ENCODE data around the gene ABCA5. TPM values are rescaled to one million over a fixed set of nuclear protein-coding genes. Genes with fewer than 3 reads are reported as not detected.

Gene ABCA5
- total RNA-seq, 1 donor from 2014 or later, result 12.8 TPM

DNA sequence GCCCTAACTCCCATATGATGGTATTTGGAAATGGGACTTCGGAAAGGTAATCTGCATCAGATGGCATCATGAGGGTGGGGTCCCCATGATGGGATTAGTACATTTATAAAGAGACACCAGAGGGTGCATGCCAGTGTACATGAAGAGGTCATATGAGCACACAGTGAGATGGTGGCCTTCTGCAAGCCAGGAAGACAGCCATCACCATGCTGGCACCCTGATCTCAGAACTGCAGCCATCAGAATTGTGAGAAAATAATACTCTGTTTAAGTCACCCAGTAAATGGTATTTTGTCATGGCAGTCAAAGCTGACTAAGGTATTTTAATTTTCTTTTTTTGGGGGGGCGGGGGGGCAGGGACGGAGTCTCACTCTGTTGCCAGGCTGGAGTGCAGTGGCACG is 51.2 kb downstream of the ABCA5 start:
- Mint-ChIP-seq H3K27me3 (ENCODE audit: insufficient read depth) (no peaks in the 10 kb centered on the region), H3K4me1 (ENCODE audit: low read depth) (no peaks in the 10 kb centered on the region)
- intact Hi-C loops (cut with micrococcal nuclease), result no loop called here

DNA sequence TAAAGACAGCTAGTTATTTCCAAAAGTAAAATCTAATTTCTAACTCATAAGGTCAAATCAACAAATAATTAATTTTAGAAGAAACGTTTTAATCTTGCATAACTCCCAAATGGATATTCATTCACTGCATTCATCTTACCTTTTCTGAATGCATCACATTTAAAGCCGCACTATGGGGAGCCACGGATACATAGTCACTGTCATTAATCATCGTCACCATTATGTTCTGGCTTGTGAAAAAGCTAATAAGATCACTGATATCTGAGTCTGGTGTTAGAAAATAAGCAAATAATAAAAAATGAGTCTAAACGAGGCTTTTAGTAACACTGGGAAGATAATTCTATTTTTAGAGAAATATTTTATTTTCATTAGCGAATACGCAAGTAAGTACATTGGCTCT is 55.9 kb downstream of the ABCA5 start:
- DNase-seq (ENCODE audit: low spot score), result no peak
- no peaks in the 10 kb centered on the region for H3K9me3 Mint-ChIP-seq
- no peaks in the 10 kb centered on the region for H3K4me1 Mint-ChIP-seq (ENCODE audit: low read depth)
- peaks cover 3% of the 10 kb centered on the region for H3K36me3 Mint-ChIP-seq (ENCODE audit: low read depth)
- no peak overlapping the region for H3K27ac Mint-ChIP-seq
- no peaks in the 10 kb centered on the region for H3K27me3 Mint-ChIP-seq (ENCODE audit: insufficient read depth)
- no peak overlapping the region for H3K4me3 Mint-ChIP-seq
- intact Hi-C loops (cut with micrococcal nuclease), result no loop called here

More for the DNA sequence above, 51.2 kb downstream of the ABCA5 start:
- no peak overlapping the region for H3K4me3 Mint-ChIP-seq
- H3K27ac Mint-ChIP-seq, result no peak overlapping the region
- H3K9me3 Mint-ChIP-seq, result no peaks in the 10 kb centered on the region
- peaks cover 12% of the 10 kb centered on the region for H3K36me3 Mint-ChIP-seq (ENCODE audit: low read depth)
- DNase-seq (ENCODE audit: low spot score), result no peak

DNA sequence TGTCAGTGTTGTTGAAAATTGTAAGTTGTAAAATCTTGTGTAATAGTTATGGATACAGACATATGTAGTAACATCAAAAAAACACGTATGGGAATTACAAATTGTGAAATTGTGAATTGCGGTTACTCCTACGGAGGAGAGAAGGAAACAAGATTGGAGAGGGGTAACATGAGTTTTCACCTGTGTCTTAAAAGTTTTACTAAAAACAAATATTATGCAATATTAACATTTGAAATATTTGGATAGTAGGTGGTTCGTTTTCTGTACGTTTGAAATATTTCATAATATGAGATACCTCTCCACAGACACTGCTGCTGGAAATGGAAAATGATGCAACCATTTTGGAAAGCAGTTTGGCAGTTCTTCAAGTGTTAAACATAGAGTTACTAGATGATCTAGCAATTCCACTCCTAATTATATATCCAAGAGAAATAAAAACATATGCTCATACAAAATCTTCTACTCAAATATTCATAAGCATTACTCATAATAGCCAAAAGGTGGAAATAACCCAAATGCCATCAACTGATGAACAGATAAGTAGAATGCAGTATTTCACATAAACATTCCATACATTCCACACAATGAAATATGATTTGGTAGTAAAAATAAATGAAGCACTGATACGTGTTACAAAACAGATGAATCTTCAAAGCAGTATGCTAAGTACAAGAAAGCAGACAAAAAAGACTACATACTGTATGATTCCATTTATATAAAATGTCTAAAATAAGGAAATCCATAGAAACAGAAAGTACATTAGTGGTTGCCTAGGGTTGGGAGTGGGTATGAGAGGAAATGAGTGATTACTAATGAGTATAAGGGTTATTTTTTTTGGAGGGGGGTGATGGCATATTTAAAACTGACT is 57.6 kb downstream of the ABCA5 start:
- no peak overlapping the region for H3K4me3 Mint-ChIP-seq
- intact Hi-C loops (cut with micrococcal nuclease), result no loop called here
- H3K27me3 Mint-ChIP-seq (ENCODE audit: insufficient read depth), result no peaks in the 10 kb centered on the region
- DNase-seq (ENCODE audit: low spot score), result no peak
- H3K36me3 Mint-ChIP-seq (ENCODE audit: low read depth), result no peaks in the 10 kb centered on the region
- no peak overlapping the region for H3K27ac Mint-ChIP-seq
- no peaks in the 10 kb centered on the region for H3K4me1 Mint-ChIP-seq (ENCODE audit: low read depth)
- no peaks in the 10 kb centered on the region for H3K9me3 Mint-ChIP-seq

DNA sequence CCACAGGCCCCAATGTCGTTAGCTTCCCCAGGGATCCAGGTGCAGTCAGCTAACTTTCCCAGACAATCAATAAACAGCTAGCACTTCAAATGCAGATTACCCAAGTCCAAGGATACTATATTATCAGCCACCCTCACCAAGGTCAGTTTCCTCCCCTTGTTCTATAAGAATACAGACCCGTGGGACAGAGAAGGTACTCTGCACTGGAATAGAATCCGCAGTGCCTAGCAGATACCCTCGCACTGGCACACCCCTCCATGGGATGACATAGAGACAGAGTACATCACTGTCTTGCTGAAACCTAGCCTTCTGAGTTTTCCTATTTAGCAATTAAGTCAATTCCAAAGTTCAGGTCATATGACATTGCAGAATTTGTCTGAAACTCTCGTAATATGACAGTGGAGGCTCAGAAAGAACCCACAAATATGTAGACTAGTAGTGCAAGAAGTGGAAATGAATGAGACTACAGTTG is 58.4 kb downstream of the ABCA5 start:
- H3K27me3 Mint-ChIP-seq (ENCODE audit: insufficient read depth), result no peaks in the 10 kb centered on the region
- intact Hi-C loops (cut with micrococcal nuclease), result no loop called here
- DNase-seq (ENCODE audit: low spot score), result no peak
- no peaks in the 10 kb centered on the region for H3K9me3 Mint-ChIP-seq
- peaks cover 6% of the 10 kb centered on the region for H3K36me3 Mint-ChIP-seq (ENCODE audit: low read depth)
- no peak overlapping the region for H3K27ac Mint-ChIP-seq
- H3K4me1 Mint-ChIP-seq (ENCODE audit: low read depth), result no peaks in the 10 kb centered on the region
- no peak overlapping the region for H3K4me3 Mint-ChIP-seq

DNA sequence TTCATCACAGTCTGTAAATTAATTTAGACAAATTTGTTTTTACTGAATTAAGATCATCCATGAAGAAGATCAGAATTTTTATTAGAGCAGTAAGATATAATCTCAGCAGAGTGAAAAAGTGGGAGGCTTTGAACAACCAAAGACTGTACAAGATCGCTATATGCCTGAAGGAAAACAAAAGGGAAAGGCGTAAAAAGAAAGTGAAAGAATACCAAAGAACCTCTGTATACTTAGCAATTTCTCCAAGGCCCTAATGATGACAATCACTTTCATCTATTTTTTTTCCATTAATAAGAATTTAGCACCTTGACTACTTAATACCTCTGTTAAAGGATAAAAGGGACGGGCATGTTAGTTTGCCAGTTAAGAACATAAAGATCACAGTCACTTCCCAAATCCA is 59.7 kb downstream of the ABCA5 start:
- DNase-seq (ENCODE audit: low spot score), result no peak
- Mint-ChIP-seq H3K4me3 (no peak overlapping the region), H3K36me3 (ENCODE audit: low read depth) (peaks cover 6% of the 10 kb centered on the region), H3K27me3 (ENCODE audit: insufficient read depth) (no peaks in the 10 kb centered on the region), H3K27ac (no peak overlapping the region), H3K9me3 (no peaks in the 10 kb centered on the region), H3K4me1 (ENCODE audit: low read depth) (no peaks in the 10 kb centered on the region)
- intact Hi-C loops (cut with micrococcal nuclease), result no loop called here

DNA sequence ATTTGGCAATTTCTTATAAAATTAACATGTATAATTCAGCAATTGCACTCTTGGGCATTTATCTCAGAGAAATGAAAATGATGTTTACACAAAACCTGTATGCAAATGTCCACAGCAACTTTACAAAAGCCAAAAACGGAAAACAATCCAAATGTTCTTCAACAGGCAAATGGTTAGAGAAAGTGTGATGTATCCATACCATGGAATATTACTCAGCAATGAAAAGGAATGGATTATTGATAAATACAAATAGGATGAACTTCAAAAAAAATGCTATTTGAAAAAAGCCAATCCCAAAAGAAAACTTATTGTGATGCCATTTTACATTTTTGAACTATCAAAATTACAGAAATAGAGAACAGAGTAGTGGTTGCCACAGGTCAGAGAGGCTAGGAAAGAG is 61.1 kb downstream of the ABCA5 start:
- intact Hi-C loops (cut with micrococcal nuclease), result no loop called here
- H3K4me3 Mint-ChIP-seq, result no peak overlapping the region
- no peaks in the 10 kb centered on the region for H3K4me1 Mint-ChIP-seq (ENCODE audit: low read depth)
- DNase-seq (ENCODE audit: low spot score), result no peak
- H3K36me3 Mint-ChIP-seq (ENCODE audit: low read depth), result peaks cover 6% of the 10 kb centered on the region
- H3K27me3 Mint-ChIP-seq (ENCODE audit: insufficient read depth), result no peaks in the 10 kb centered on the region
- H3K27ac Mint-ChIP-seq, result no peak overlapping the region
- no peaks in the 10 kb centered on the region for H3K9me3 Mint-ChIP-seq

DNA sequence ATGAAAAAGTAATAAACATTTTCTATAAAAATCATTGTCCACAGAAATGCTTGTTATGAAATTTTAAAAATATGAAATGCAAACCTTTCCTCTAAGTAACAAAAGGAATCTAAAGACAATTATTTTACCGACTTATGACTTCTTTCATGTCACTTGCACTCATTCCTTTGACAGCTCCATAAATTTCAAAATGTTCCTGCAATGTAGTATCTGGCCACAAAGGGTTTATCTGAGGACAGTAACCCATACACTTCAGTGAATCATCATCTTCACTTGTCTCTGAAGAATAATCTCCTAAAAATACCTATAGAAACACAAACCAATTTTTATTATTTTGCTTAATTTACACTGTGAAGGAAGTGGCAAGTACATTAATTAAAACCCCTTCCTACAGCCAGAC is 72.7 kb downstream of the ABCA5 start:
- DNase-seq (ENCODE audit: low spot score), result no peak
- Mint-ChIP-seq H3K27ac (no peak overlapping the region), H3K36me3 (ENCODE audit: low read depth) (no peaks in the 10 kb centered on the region), H3K9me3 (no peaks in the 10 kb centered on the region), H3K4me1 (ENCODE audit: low read depth) (no peaks in the 10 kb centered on the region), H3K4me3 (no peak overlapping the region), H3K27me3 (ENCODE audit: insufficient read depth) (no peaks in the 10 kb centered on the region)
- intact Hi-C loops (cut with micrococcal nuclease), result no loop called here

DNA sequence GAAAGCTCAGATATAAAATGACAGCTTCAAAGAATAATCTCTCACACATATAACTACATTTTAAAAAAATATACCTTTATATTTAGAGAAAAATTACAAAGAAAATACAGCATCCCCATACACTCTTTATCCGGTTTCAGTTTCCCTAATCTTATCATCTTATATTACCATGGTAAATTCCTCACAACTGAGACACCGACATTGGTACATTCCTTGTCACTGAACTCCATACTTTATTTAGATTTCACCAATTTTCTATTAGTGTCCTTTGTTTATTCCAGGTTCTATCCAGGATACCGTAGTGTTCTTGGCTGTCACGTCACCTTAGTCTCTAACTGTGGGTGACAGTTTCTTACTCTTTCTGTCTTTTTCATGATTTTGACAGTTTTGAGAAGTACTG is 76.3 kb downstream of the ABCA5 start:
- H3K27me3 Mint-ChIP-seq (ENCODE audit: insufficient read depth), result no peaks in the 10 kb centered on the region

DNA sequence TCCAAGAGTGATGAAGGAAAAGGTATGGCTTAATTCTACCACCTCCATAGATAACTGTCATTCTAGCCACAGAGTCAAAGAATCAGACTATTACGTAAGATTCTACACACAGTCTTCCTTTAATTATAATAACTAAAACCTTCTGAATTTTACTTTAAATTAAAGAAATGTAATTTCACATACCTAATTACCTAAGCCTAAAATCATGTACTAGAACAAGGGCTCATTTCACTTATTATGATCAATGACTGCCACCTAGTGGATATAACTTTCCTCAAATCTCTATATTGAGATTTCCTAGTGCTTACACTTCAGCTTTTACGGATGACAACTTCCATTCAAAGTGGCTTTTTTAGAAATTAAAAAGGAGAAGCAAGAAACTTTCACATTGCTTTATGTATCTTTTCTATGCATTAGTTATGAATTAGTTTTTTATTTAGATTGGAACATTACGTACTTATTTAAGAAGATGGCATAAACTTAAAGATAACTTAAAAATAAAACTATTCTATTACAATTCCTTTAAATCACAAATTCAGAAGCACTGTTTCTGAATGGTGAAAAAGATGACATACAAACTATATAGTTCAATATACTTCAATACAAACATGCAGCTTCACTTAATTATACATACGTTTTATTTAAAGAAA is 80.1 kb downstream of the ABCA5 start:
- H3K27ac Mint-ChIP-seq, result no peak overlapping the region
- intact Hi-C loops (cut with micrococcal nuclease), result loop anchor here (1.0 to 10.0 kb wide), 3 partner anchors 272 to 475 kb away; no protein-coding TSS in a partner anchor

More for the DNA sequence above, 76.3 kb downstream of the ABCA5 start:
- intact Hi-C loops (cut with micrococcal nuclease), result no loop called here
- Mint-ChIP-seq H3K9me3 (no peaks in the 10 kb centered on the region), H3K4me3 (no peak overlapping the region), H3K4me1 (ENCODE audit: low read depth) (no peaks in the 10 kb centered on the region), H3K36me3 (ENCODE audit: low read depth) (no peaks in the 10 kb centered on the region), H3K27ac (no peak overlapping the region)
- no peak for DNase-seq (ENCODE audit: low spot score)

DNA sequence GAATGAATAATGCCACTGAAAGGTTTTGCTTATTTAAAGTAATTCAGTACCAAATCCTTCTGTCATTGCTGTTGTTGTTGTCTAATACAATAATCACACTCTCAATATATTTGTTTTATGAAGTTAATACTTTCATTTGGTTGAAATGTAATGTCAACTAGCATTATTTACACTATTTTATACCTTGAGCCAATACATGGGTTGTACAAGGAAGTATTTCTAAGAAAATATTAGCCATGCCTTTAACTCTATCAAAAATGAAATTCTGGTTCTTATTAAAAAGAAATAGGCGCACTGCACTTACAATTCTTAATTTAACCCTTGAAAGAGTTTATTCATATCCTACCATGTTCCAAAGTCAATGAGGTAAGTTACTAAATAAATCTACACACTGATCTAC is 80.7 kb downstream of the ABCA5 start:
- Mint-ChIP-seq H3K36me3 (ENCODE audit: low read depth) (no peaks in the 10 kb centered on the region), H3K27ac (no peak overlapping the region), H3K4me1 (ENCODE audit: low read depth) (no peaks in the 10 kb centered on the region), H3K9me3 (no peaks in the 10 kb centered on the region), H3K4me3 (no peak overlapping the region), H3K27me3 (ENCODE audit: insufficient read depth) (no peaks in the 10 kb centered on the region)
- DNase-seq (ENCODE audit: low spot score), result no peak
- intact Hi-C loops (cut with micrococcal nuclease), result loop anchor here (1.0 to 10.0 kb wide), 3 partner anchors 271 to 474 kb away; no protein-coding TSS in a partner anchor

More for the DNA sequence above, 80.1 kb downstream of the ABCA5 start:
- Mint-ChIP-seq H3K4me1 (ENCODE audit: low read depth) (no peaks in the 10 kb centered on the region), H3K9me3 (no peaks in the 10 kb centered on the region), H3K4me3 (no peak overlapping the region), H3K27me3 (ENCODE audit: insufficient read depth) (no peaks in the 10 kb centered on the region), H3K36me3 (ENCODE audit: low read depth) (no peaks in the 10 kb centered on the region)
- no peak for DNase-seq (ENCODE audit: low spot score)

DNA sequence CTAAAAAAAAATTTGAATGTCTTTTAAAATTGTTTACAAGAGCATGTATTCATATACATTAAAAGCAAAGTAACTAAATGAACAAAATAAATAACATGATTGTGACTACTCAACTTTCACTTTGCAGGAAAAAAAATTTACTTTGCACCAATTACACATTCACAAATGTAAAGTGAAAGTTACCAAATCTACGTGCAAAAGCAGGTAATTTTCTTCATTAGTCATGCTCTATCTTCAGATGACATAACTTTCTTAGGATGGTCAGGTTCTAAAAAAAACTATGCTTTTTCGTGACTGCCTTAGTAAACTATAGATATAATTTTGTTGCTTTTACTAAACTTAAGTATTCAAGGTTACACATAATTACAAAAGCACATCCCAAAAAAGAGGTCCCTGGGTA is 81.3 kb downstream of the ABCA5 start:
- Mint-ChIP-seq H3K36me3 (ENCODE audit: low read depth) (peaks cover under 1% of the 10 kb centered on the region), H3K9me3 (no peaks in the 10 kb centered on the region), H3K27me3 (ENCODE audit: insufficient read depth) (no peaks in the 10 kb centered on the region), H3K4me3 (no peak overlapping the region), H3K27ac (no peak overlapping the region), H3K4me1 (ENCODE audit: low read depth) (no peaks in the 10 kb centered on the region)
- no peak for DNase-seq (ENCODE audit: low spot score)
- intact Hi-C loops (cut with micrococcal nuclease), result loop anchor here (1.0 to 10.0 kb wide), 3 partner anchors 271 to 473 kb away; no protein-coding TSS in a partner anchor

DNA sequence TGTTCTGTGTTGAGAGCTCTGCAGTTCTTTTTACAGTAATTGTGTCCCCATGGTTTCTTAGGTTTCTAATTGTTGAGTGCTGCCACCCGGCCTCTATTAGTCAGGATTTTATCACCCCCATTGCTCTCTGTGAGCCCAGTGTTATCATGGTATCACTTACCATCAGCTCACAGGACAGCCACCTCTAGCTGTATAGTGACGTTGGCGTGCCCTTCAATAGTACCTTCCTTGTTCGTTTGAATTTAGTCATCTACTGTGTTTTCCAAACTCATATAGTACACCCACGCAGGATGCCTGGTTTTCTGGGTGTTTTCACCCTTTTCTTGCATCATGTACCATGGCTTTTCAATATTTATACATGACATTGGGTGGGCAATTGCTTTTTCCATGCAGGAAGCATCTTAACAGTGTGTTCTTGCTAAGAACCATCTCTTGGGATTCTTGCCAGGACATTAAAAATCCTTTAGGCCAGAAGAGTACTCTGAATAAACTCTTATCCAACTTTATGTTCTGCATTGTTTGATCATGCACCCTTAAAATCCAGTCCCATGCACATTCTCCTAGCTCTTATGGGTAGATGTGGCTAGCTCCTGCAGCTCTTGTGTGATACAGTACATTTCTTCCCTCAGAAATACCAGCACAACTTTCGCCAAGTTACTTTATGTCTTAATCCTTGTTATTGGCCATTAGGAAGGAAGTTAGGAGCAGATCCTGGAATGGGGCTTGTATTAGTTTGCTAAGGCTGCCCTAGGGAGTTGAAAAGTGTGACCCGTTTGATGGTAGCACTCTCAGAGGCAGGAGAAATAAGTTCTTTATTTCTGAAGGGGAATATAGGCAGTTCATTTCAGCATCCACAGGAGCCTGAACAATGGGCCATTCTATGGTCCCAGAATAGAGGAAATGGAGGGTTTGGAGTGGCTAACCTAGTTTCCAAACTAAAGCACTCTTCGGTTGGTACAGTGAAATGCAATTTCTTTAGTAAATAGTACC is 87.0 kb downstream of the ABCA5 start:
- no peaks in the 10 kb centered on the region for H3K4me1 Mint-ChIP-seq (ENCODE audit: low read depth)
- H3K9me3 Mint-ChIP-seq, result no peaks in the 10 kb centered on the region
- intact Hi-C loops (cut with micrococcal nuclease), result loop anchor here (10.0 kb wide), 1 partner anchor 265 kb away; no protein-coding TSS in a partner anchor
- H3K4me3 Mint-ChIP-seq, result no peak overlapping the region
- no peak overlapping the region for H3K27ac Mint-ChIP-seq
- H3K27me3 Mint-ChIP-seq (ENCODE audit: insufficient read depth), result no peaks in the 10 kb centered on the region
- peaks cover 1% of the 10 kb centered on the region for H3K36me3 Mint-ChIP-seq (ENCODE audit: low read depth)
- DNase-seq (ENCODE audit: low spot score), result no peak
